ENCODE results near the gene SHOC1.

GRCh38 chr9:111783857-111784256 is 10.9 kb downstream of the SHOC1 start:
- TF ChIP-seq CTCF (IDR thresholded peaks at IDR 0.05) (no peak), POLR2A (IDR thresholded peaks at IDR 0.05) (no peak)
